C4-2B (cell line): ENCODE data around the gene EMID1.

ENCODE experiments used
- H3K27ac ChIP-seq: fragments of 450-650 bp; 2 replicates; pipeline ENCODE4 v1.5.1; 2017
- CTCF ChIP-seq: fragments of 450-650 bp; conservative IDR thresholded peaks from 2 replicates; pipeline ENCODE4 v1.5.1; 2017; ENCODE audit warnings: mild to moderate bottlenecking
- ZFX ChIP-seq: fragments of 450-650 bp; IDR thresholded peaks from 2 replicates; pipeline ENCODE4 v1.6.1; 2017

Gene EMID1

GRCh38 chr22:29166180-29166579 is 39.5 kb upstream of the EMID1 start:
- TF ChIP-seq ZFX = no peak
- no peak for TF ChIP-seq CTCF
- no peak overlapping the region for H3K27ac ChIP-seq

GRCh38 chr22:29167032-29167911 is 38.4 kb upstream of the EMID1 start:
- no peak overlapping the region for H3K27ac ChIP-seq
- TF ChIP-seq ZFX (no peak), CTCF (no peak)

GRCh38 chr22:29171721-29172120 is 34.0 kb upstream of the EMID1 start:
- no peak overlapping the region for H3K27ac ChIP-seq
- TF ChIP-seq CTCF (no peak), ZFX (no peak)

- TF ChIP-seq ZFX (no peak), CTCF (no peak)
Measured at GRCh38 chr22:29172216-29172615, 33.5 kb upstream of the EMID1 start.

GRCh38 chr22:29175312-29175835 is 30.3 kb upstream of the EMID1 start:
- TF ChIP-seq CTCF = no peak
- no peak for TF ChIP-seq ZFX
- H3K27ac ChIP-seq = no peak overlapping the region

More at GRCh38 chr22:29172216-29172615, 33.5 kb upstream of the EMID1 start:
- no peak overlapping the region for H3K27ac ChIP-seq

- H3K27ac ChIP-seq = no peak overlapping the region
- TF ChIP-seq CTCF = no peak
- TF ChIP-seq ZFX = no peak
Measured at GRCh38 chr22:29183971-29184848, 21.5 kb upstream of the EMID1 start.
